ENCODE measurements around the gene DNAJC5. TPM values are rescaled to one million over a fixed set of nuclear protein-coding genes. Genes with fewer than 3 reads are reported as not detected.
A peak's percentile ranks its signal among the peaks of the same experiment; 100 is the strongest.

Gene DNAJC5
- total and polyA plus RNA-seq, 2 of the 8 experiments (the other 6 are each of a cell fraction or from before 2014, with no cell fraction given) = 19.2 to 31.2 TPM

DNA sequence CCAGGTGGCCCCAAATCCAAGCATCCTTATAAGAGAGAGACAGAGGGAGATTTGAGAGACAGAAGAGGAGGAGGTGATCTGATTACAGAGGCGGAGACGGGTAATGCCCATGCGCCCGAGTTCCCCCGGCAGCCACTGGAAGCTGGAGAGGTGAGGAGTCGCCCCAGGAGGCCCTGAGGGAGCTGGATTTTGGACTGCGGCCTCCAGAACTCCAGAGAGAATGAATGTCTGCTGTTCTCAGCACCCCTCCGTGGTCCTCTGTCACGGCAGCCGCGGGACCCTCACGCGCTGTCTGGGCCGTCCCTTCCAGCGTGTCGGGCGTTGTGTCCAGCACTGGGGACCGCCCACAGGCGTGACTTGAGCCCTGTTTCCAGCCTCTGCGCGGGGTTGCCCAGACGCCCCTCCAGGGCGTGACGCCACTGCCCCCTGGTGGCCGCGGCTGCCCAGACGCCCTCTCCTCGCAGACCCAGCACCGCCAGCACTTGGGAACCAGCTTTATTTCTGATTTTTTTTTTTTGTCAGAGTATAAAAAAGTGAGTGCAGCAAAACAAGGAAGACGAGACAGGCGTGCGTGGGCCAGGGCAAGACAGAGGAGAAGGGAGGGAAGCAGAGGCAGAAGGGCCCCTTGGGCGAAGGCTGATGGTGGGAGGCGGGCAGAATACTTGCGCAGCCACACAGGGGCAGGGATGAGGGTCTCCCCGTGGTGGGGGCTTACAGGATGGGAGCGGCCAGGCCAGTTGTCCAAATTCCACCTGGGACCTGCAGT lies 78.9 kb downstream of the DNAJC5 start (continued):
- TF ChIP-seq, protein P1, sequence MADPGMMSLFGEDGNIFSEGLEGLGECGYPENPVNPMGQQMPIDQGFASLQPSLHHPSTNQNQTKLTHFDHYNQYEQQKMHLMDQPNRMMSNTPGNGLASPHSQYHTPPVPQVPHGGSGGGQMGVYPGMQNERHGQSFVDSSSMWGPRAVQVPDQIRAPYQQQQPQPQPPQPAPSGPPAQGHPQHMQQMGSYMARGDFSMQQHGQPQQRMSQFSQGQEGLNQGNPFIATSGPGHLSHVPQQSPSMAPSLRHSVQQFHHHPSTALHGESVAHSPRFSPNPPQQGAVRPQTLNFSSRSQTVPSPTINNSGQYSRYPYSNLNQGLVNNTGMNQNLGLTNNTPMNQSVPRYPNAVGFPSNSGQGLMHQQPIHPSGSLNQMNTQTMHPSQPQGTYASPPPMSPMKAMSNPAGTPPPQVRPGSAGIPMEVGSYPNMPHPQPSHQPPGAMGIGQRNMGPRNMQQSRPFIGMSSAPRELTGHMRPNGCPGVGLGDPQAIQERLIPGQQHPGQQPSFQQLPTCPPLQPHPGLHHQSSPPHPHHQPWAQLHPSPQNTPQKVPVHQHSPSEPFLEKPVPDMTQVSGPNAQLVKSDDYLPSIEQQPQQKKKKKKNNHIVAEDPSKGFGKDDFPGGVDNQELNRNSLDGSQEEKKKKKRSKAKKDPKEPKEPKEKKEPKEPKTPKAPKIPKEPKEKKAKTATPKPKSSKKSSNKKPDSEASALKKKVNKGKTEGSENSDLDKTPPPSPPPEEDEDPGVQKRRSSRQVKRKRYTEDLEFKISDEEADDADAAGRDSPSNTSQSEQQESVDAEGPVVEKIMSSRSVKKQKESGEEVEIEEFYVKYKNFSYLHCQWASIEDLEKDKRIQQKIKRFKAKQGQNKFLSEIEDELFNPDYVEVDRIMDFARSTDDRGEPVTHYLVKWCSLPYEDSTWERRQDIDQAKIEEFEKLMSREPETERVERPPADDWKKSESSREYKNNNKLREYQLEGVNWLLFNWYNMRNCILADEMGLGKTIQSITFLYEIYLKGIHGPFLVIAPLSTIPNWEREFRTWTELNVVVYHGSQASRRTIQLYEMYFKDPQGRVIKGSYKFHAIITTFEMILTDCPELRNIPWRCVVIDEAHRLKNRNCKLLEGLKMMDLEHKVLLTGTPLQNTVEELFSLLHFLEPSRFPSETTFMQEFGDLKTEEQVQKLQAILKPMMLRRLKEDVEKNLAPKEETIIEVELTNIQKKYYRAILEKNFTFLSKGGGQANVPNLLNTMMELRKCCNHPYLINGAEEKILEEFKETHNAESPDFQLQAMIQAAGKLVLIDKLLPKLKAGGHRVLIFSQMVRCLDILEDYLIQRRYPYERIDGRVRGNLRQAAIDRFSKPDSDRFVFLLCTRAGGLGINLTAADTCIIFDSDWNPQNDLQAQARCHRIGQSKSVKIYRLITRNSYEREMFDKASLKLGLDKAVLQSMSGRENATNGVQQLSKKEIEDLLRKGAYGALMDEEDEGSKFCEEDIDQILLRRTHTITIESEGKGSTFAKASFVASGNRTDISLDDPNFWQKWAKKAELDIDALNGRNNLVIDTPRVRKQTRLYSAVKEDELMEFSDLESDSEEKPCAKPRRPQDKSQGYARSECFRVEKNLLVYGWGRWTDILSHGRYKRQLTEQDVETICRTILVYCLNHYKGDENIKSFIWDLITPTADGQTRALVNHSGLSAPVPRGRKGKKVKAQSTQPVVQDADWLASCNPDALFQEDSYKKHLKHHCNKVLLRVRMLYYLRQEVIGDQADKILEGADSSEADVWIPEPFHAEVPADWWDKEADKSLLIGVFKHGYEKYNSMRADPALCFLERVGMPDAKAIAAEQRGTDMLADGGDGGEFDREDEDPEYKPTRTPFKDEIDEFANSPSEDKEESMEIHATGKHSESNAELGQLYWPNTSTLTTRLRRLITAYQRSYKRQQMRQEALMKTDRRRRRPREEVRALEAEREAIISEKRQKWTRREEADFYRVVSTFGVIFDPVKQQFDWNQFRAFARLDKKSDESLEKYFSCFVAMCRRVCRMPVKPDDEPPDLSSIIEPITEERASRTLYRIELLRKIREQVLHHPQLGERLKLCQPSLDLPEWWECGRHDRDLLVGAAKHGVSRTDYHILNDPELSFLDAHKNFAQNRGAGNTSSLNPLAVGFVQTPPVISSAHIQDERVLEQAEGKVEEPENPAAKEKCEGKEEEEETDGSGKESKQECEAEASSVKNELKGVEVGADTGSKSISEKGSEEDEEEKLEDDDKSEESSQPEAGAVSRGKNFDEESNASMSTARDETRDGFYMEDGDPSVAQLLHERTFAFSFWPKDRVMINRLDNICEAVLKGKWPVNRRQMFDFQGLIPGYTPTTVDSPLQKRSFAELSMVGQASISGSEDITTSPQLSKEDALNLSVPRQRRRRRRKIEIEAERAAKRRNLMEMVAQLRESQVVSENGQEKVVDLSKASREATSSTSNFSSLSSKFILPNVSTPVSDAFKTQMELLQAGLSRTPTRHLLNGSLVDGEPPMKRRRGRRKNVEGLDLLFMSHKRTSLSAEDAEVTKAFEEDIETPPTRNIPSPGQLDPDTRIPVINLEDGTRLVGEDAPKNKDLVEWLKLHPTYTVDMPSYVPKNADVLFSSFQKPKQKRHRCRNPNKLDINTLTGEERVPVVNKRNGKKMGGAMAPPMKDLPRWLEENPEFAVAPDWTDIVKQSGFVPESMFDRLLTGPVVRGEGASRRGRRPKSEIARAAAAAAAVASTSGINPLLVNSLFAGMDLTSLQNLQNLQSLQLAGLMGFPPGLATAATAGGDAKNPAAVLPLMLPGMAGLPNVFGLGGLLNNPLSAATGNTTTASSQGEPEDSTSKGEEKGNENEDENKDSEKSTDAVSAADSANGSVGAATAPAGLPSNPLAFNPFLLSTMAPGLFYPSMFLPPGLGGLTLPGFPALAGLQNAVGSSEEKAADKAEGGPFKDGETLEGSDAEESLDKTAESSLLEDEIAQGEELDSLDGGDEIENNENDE (IDR thresholded peaks at IDR 0.05; ENCODE audit: insufficient replicate concordance, low read length) = no peak
- TF ChIP-seq SIX5 (IDR thresholded peaks at IDR 0.05; ENCODE audit: low read depth, low read length) (no peak), RFX5 (IDR thresholded peaks at IDR 0.05; ENCODE audit: borderline replicate concordance, low read depth, low read length) (no peak), KDM5A (IDR thresholded peaks at IDR 0.05; ENCODE audit: low read length) (no peak), EGR1 (IDR thresholded peaks at IDR 0.05; ENCODE audit: borderline replicate concordance, low read depth, low read length) (no peak), RBBP5 (IDR thresholded peaks at IDR 0.05; ENCODE audit: borderline replicate concordance, low read depth, low read length) (no peak), TAF7 (optimal IDR thresholded peaks at IDR 0.05; ENCODE audit: borderline replicate concordance, low read depth, low read length) (no peak), PHF8 (conservative IDR thresholded peaks at IDR 0.05; ENCODE audit: low read depth, low read length) (0 out of 2 replicates have a peak, but pooled peaks have one; percentile 14)

Data from H1 (cell line).